GM18505 (cell line): Measurements from ENCODE around the gene SLC36A4.
"Not testable (repeated sequence)": the region's sequence is repeated elsewhere in the genome, so short reads cannot be mapped to it uniquely, and the experiment has no call there.

Experiments used
- ATAC-seq: cut with Tn5 transposase; IDR thresholded peaks from one replicate; pipeline ENCODE4 v1.9.1; 2021; ENCODE audit not compliant: unreplicated experiment
- POLR2A ChIP-seq: IDR thresholded peaks from 4 replicates; pipeline ENCODE4 v1.6.1; 2011; ENCODE audit warnings: borderline replicate concordance; ENCODE audit not compliant: insufficient read depth, insufficient read length; ENCODE audit errors: extremely low read depth

SLC36A4 gene

DNA sequence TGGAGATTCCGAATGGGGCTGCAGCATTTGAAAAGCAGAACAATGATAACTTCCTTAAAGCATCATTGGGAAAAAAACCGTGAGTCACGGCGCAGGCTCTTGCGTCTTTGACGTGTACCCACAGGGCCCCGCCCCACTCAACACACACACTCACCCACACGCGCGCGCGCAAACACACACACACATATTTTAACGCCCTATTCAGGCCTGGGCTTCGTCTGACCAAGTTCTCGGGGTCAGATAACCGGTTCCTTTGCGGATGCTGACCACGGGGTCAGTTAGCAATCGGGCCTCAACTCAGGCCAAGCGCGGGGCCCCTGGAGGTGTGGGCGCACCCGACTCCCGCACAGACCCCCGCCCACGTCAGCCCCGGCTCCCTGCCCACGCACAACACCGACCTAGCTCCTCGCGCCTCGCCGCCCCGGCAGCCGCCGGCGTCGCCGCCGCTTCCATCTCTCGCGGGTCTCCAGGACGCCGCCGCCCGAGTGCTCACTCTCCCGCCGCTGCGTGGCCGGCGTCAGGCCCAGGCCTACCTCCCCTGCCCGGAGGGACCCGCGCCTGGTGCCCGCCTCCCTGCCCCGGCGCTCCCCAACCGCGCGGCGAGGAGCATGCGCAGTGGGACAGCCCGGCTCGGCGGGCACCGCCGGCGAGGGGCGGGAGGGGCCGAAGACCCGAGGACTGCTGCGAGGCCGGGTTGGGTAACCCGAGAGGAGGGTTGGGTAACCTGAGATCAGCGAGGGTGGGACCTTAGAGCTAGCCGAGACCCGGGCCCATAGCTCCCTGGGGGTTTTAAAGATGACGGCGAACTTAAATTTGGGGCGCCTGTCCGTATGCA is at the start of gene SLC36A4:
SLC36A4 (minus strand) TSS at position 612 of the 835 bp plus-strand sequence; CDS start at position 453, 159 bp downstream.
- peak; percentile 67 for TF ChIP-seq POLR2A
- ATAC-seq: peak; percentile 91

DNA sequence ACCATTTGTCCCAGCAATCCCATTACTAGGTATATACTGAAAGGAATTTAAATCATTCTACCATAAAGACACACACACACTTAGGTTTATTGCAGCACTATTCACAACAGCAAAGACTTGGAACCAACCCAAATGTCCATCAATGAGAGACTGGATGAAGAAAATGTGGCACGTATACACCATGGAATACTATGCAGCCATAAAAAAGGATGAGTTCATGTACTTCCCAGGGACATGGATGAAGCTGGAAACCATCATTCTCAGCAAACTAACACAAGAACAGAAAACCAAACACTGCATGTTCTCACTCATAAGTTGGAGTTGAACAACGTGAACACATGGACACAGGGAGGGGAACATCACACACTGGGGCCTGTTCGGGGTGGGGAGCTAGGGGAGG is 49.0 kb upstream of the SLC36A4 start:
- ATAC-seq: not testable (repeated sequence)

DNA sequence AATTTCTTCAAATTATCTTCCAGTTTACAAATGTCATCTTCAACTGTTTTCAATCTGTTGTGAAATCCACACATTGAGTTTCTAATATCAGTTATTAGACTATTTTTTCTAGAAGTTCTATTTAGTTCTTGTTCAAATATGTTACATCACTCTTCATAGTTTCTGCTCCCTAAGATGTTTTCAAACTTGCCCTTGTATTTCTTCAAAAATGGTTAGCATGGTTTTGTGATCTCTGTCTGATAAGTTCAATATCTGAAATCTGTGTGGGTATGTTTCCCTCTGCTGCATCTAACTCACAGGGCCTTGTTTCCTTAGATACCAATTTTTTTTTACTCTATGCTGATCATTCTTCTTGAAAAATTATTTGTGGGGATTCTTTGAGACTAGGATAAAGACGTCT is 46.2 kb upstream of the SLC36A4 start:
- no peak for TF ChIP-seq POLR2A
- no peak for ATAC-seq

DNA sequence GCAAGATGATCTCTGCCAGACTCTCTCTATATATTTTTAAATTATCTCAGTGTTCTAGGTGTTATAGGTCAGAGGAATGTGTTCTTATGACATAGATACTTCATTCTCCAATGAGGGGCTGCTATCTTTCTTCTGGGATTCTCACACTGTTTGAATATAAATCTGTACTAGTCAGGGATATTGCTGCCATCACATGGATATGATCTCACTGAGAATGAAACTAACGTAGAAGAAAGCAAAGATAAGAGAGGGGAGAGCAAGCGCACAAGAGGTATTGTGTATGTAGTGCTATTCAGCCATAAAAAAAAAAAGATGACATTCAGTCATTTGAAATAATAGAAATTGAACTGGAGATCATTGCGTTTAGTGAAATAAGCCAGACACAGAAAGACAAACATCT is 42.2 kb upstream of the SLC36A4 start:
- ATAC-seq: no peak
- TF ChIP-seq POLR2A: no peak

DNA sequence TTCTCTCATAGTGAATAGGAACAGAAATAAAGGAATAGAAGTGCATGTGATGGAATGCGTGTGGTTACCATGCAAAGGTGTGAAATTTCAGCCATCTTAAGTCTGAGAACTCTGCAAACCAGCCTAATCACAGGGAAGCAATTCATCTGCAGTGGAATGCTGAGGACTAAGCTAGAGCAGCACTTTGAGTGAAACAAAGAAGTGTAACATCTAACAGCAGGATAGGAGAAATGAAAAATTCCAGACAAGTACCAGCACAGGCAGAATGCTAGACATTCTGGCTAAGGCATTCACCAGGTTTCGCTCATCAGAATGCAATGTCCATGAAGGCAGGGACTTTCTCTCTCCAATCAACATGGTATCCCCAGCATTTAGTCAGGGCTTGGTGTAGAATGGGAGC is 41.2 kb upstream of the SLC36A4 start:
- no peak for ATAC-seq
- TF ChIP-seq POLR2A: no peak

DNA sequence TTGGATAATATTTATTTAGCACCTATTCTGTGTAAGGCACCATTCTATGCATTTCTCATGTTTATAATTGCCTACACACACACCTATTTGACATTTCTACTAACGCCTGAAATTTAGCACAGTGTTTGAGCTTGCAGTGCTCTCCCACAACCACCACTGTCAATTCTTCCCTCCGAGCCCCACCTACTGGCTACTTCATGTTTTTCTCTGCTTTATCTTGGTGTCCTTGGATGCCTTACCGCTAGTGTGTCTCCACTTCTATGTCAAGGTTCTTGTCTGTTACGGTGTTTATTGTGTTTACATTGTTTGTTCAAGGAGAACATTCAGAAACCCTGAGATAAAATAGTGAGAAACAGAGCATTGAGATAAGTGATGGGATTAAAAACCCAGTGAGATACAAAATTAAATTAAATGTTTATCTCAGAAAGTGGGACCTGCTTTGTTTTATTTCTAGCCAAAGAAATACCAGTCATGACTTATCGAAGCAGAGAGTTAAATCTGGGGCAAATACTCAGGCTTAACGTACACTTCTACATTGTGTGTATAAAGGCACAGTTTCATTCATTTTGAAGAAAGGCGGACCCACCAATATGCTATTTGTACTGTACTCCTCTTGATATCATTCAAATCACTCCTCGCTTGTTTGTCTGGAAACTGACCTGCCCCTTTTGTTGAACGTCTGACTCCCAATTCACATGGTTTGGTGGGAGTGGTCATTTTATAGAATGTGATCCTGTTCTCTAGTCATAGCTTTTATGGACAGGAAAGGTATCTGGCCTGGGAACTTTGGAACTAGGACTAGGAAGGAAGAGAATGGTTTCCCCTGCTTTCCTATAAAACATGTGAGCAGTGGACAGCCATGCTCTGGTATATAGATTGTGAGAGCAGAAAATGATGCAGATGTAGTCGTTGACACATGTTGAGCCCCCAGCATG is 39.2 kb upstream of the SLC36A4 start:
- TF ChIP-seq POLR2A: no peak
- ATAC-seq: no peak

DNA sequence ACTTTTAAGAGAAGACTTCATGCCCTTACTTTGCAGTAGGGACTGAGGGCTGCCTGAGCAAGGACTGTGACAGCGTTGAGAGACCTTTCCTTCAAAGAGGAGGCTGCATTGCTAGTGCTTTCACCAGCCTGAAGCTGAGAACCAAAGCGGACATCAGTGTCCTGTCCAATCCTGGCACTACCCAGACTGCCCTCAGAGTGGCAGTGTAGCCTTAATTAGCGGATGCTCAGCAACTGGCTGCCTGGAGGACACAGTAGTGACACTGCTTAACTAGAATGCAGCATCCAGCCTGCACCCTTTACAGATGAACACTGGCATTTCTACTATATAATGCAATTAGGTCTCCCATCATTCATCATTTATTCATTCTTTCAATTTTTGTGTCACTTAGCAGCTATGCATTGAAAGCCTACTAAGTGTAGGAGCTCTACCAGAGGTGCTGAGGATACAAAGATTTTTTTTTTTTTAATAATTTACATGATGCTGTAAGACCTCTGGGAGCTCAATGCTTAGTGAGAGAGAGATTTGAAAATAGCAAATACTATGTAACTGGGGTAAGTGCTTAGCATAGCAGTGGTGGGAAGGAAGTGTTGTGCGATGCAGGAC is 36.9 kb upstream of the SLC36A4 start:
- ATAC-seq: peak; percentile 98
- TF ChIP-seq POLR2A: no peak

DNA sequence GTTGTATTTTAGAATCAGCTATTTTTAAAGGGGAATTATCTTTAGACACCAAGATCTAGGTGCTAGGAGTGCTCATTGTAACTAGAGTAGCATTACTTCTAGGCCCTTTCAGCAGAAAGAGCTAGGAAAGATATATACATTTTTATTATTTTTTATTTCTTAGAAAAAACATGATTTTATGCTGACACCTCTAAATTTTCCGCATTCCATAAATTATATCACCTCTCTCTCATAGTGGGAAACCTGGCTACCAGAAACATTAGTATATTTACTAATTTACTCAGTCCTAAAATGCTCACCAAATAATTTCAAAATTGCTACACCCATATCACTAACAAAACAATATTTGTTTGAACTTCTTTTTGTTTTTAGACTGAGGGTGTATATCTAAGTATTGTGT is 32.1 kb upstream of the SLC36A4 start:
- no peak for ATAC-seq

DNA sequence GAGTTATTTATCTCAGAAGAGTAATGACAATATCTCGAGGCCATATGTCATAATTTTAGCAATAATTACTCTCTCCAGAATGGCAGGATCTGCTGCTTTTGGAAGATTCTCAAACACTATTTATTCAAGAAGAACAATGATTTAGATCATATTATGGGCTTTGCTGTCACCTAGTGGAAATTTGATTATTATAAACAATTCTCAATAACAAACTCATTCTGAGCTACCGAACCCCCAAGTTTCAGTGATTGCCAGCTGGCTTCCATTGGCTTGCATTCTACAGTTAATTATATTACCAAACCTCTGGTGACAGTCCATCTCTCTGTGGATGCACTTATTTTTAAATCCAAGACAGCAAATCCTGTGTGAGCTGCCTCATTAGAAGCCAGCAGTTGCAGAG is 27.9 kb upstream of the SLC36A4 start:
- no peak for TF ChIP-seq POLR2A
- no peak for ATAC-seq

More for the DNA sequence above, 32.1 kb upstream of the SLC36A4 start:
- no peak for TF ChIP-seq POLR2A

DNA sequence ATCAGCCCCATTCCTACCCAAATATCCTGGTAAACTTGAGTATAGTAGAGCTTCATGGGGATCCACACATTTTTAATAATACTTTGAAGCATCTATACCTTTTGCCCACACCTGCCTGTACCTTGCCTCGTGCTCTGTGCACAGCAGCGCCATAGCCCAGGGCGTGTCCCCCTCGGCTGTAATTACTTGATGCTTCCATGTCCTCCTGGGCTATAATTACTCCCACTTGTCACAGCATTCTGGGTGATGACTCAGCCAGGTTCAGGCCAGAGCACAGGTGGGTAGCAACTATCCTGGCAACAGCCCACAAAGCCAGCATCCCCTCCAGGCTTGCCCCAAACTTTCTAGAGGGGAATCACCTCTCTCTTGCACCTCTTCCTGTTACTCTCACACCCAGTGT is 23.7 kb upstream of the SLC36A4 start:
- TF ChIP-seq POLR2A: no peak
- ATAC-seq: no peak

DNA sequence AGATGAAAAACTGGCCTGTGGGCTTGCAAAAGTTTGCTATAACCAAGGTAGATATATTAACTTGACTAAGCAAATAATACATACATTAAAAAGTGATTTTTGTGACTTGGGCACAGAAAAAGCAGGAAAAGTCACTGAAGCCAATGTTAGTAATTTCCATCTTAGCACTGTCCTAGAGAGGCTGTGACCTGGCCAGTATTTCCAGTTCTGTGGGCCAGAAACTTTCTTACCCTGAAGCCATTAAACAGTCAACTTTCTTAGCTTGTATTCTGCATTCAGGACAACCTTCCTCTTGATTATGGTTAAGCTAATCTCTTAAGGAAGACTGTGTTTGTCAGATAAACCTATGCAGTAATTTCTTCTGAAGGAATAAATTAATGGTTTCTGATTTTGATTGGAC is 22.3 kb upstream of the SLC36A4 start:
- no peak for TF ChIP-seq POLR2A
- ATAC-seq: no peak

DNA sequence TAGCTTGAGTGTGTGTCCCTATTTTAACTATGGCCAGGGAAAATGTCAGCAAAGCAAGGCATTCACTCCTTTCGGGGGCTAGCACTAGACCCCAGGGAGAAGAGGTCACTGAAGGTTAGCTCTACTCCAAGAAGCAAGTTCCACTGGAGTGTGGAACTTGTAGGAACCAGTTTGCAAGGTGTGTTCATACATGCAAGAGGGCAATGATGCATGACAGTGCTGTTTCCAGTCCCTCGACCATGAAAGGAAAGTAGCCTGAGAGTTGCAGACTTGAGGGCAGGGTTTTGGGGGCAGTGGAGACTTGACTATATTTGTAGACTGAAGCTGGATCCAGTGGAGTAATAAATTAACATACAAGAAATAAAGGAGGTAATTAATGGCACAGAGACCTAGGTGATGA is 21.6 kb upstream of the SLC36A4 start:
- no peak for TF ChIP-seq POLR2A
- peak; percentile 75 for ATAC-seq

DNA sequence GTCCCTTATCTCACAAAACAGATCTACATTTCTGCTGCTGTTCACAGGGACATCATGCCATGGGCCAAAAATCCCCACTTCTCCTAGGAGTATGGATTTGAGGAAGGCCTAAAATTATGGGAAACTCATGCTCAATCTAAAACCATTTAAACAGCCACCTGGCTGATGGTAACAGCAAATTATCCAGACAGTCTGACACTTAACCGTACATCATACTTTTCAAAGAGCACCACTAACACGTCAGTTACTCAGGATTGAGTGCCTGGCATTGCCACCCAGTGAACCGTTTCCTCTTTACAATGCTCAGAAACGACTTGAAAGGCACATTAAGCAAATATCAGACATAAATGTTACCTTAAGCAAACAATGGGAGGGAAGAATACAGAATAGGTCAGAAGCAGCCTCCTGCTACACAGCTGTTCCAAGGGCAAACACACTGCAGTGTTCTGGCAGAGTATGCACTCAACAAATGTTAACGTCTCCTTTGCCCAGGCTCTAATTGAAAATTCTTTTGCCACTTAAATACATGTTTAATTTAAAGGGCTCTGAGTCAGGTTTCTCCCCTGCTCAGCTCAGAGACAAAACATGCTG is 18.8 kb upstream of the SLC36A4 start:
- TF ChIP-seq POLR2A: no peak
- ATAC-seq: no peak
